ENCODE data around the gene SPATA16. TPM values are rescaled to one million over a fixed set of nuclear protein-coding genes. Genes with fewer than 3 reads are reported as not detected.
A peak's percentile ranks its signal among the peaks of the same experiment; 100 is the strongest.

SPATA16 gene
- total RNA-seq, 1 donor from 2014 or later: not detected

DNA sequence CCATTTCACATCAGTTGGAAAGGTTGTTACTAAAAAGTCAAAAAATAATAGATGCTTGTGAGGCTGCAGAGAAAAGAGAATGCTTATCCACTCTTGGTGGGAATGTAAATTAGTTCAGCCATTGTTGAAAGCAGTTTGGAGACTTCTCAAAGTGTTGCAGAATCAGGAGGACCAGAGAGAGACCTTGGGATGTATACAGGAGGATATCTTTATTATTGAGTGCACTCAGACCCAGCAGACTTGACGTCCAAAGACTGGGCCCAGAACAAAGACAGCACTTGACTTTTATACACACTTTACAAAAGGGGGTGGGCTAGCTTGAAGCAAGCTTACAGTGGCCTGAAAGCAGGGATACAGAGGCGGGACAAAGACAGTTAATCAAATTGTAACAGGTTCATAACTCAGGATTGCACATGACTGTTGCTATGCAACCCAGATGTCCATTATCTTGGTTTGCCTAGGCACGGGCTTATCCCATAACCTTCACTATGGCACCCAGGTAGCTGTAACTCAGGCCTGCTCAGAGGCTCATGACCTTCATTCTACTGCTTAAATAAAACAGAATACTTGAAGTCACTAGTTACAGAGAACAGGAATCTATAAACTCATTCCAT is 127.7 kb downstream of the SPATA16 start:
- DNase-seq (ENCODE audit: low spot score in 2 of 2) (no peak), FAIRE-seq (no peak)

GRCh38 chr3:173009410-173009809 is 131.6 kb downstream of the SPATA16 start:
- no peak for FAIRE-seq

GRCh38 chr3:173008978-173009377 is 132.1 kb downstream of the SPATA16 start:
- FAIRE-seq (no peak), DNase-seq (ENCODE audit: low spot score in 2 of 2) (no peak)

More at GRCh38 chr3:173009410-173009809, 131.6 kb downstream of the SPATA16 start:
- no peak for DNase-seq (ENCODE audit: low spot score in 2 of 2)

GRCh38 chr3:173007079-173007723 is 133.8 kb downstream of the SPATA16 start:
- FAIRE-seq: no peak
- DNase-seq (ENCODE audit: low spot score in 2 of 2): no peak

GRCh38 chr3:173006006-173006405 is 135.0 kb downstream of the SPATA16 start:
- FAIRE-seq: no peak
- DNase-seq (ENCODE audit: low spot score in 2 of 2): no peak

GRCh38 chr3:173004681-173005080 is 136.4 kb downstream of the SPATA16 start:
- no peak for DNase-seq (ENCODE audit: low spot score in 2 of 2)
- FAIRE-seq: no peak

DNA sequence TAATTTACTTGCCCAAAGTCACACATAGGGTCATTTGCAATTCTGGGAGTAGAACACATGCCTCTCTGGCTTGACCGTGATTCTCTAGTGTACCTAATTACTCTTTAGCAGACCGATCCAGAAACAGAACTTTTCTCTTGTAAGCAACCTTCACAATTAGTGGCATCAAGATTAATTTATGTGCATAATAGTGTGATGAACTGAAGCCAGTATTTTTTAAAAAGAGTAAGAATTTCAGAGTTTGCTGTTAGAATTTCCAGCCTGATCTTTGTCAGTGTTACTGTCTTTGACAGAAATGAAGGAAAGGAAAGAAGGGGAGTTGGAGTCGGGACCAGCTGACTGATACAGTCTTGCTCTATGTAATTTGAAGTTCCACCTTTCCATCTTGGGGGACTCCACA is 137.1 kb downstream of the SPATA16 start:
- FAIRE-seq: no peak
- DNase-seq (ENCODE audit: low spot score in 2 of 2): no peak

GRCh38 chr3:173003471-173003870 is 137.6 kb downstream of the SPATA16 start:
- FAIRE-seq (no peak), DNase-seq (ENCODE audit: low spot score in 2 of 2) (no peak)

DNA sequence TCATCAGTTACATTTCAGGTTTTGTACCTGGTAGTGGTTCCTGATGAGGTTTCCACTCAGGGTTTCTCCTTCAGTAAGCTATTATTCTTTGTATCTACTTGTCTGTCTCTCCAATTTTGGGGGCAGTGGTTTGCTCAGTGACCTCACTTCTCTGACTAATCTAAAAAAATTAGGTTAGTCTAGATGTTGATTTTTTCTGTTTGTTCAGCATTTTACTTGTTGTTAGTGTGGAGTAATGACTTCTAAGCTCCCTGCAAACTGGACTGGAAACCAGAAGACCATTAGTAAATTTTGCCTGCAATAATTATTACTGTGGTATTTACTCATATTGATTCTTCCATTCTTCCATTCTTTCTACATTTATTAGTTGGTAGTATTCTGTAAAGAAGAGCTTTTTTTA is 139.4 kb downstream of the SPATA16 start:
- DNase-seq (ENCODE audit: low spot score in 2 of 2): no peak
- FAIRE-seq: no peak

DNA sequence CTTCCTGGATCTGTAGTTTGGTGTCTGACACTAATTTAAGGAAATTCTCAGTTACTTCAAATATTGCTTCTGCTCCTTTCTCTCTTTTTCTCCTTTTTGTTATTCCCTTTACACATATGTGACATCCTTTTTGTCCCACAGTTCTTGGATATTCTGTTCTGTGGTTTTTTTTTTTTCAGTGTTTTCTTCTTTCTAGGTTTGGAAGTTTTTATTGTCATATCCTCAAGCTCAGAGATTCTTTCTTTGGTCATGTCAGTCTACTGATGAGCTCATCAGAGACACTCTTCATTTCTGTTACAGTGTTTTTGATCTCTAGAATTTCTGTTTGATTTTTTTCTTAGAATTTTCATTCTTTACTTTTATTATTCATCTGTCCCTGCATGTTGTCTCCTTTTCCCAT is 140.5 kb downstream of the SPATA16 start:
- no peak for FAIRE-seq
- DNase-seq (ENCODE audit: low spot score in 2 of 2): no peak

DNA sequence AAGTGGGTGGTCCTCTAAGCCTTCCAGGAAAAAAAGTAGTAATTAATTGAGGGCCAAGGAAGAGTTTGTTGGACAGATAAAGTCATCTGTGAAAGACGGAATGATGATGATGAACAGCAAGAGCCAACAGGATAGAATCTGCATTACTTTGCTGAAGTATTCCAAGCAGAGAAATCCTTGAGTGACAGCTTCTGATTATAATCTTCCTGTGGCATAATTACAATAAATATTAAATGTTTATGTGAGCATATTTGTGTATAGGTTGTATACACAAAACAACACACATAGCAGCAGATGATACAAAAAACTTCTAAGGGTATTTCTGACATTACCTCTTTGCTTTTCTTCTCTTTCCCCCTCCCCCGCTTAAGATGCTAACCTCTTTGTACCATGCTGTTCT is 147.6 kb downstream of the SPATA16 start:
- FAIRE-seq: no peak
- no peak for DNase-seq (ENCODE audit: low spot score in 2 of 2)

DNA sequence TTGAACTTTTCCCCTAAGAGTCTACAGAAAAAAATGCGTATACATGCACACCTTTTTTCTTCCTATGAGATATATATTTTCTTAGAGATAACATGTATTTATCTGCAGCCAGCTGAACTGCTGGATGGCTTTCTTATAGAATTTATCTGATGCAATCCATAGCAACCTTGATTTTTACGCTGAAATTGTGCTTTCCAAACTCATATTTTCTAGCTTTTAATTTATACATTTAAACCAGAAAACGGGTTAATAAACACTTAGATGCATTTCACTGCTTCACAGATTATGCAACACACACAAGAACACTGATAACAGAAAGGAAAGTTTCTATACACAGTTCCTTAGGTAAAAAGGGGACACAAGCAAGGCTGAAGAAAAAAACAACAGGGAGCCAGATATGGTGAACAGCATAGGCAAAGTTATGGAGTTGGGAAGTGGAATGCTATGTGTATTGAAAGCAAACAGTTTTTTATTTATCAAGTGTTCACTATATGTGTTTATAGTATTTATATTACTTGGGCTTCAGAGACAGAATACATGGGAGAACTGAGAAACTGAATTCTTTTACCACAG is 149.5 kb downstream of the SPATA16 start:
- FAIRE-seq: no peak
- no peak for DNase-seq (ENCODE audit: low spot score in 2 of 2)

DNA sequence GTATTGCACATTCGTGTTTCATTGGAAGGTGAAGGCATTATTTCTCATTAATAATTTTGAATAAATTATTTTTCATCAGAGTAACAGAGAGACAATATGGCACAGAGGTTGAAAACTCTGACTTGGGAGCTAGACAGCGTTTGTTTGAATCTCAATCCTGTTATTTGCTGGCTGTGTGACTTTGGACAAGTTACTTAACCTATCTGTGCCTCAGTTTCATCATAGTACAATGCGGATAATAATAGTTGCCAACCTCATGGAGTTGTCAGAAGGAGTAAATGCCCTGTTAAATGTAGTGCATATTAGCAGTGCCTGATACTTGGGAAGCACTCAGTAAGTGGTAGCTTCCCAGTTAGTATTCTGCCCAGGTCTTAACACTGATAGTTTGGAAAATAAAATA is 151.7 kb downstream of the SPATA16 start:
- FAIRE-seq: no peak
- DNase-seq (ENCODE audit: low spot score in 2 of 2): no peak

GRCh38 chr3:172987273-172987672 is 153.8 kb downstream of the SPATA16 start:
- no peak for DNase-seq (ENCODE audit: low spot score in 2 of 2)
- FAIRE-seq: no peak

- FAIRE-seq: no peak
- DNase-seq (ENCODE audit: low spot score in 2 of 2): no peak
These were observed 156.1 kb downstream of the SPATA16 start for GRCh38 chr3:172984914-172985313.

DNA sequence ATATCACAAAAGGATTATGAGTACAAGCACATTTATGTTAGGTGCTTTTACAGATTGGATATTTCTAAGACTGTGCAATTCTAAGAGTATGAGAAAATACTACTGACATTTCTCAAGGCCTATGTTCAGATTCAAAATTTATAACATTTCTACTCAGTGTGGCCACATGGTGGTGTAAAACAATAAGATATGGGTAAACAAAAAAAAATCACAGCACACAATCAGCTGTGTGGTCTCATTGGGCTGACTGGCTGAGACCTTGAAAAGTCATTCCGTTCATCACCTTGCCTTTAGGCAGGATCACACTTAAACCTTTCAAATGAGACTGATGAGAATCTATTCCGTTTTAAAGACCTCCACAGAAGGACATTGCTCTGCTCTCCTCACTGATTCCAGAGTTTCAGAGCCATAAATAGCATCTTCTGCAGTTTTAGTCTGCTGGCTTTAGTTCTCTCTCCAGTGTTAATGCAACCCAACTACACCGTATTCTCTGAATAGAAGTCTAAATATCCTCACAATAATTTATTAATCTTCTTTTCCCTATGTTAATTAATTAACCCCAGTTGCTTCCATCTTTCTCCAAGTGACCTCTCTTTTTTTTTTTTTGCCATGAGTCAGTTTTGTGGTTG is 158.2 kb downstream of the SPATA16 start:
- FAIRE-seq: no peak
- peak in 1 of 2 donors; percentile 3 for DNase-seq (ENCODE audit: low spot score in 2 of 2)

- no peak for FAIRE-seq
- DNase-seq (ENCODE audit: low spot score in 2 of 2): no peak
These were observed 159.5 kb downstream of the SPATA16 start for GRCh38 chr3:172981407-172981983.

DNA sequence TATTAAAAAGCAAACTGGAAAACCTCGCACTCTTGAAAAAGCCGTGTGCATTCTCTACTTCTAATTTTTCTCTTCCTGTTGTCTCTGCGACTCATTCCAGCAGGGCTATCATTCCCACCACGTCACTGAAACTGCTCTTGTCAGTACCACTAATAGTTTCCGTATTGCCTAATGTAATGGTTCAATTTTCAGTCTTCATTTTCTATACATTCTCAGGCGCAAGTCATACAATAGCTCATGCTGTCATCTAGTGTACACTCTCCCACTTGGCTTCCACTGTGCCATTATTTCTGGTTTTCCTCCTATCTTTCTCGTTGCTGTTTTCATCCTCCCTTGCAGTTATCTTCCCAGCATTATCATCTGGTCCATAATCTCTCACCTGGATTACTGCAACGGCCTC is 160.2 kb downstream of the SPATA16 start:
- DNase-seq (ENCODE audit: low spot score in 2 of 2) (no peak), FAIRE-seq (no peak)

DNA sequence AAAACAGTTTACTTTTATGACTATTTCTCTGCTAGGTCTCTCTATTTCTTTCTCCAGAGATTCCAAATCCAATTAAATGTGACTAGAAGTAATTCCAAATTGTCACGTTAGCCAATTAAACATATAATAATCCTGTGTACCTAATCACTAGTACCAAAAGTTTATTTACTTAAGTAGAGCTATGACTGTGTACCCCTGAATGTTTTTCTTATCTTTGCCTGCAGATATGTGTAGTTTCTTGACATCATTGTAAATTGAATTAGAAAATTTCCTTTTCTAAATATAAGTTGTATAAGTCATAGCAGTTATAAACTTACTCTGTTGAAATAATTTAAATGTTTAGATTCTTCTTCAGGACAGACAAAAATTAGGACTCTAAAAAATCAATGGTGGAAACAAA is 163.3 kb downstream of the SPATA16 start:
- FAIRE-seq: no peak

DNA sequence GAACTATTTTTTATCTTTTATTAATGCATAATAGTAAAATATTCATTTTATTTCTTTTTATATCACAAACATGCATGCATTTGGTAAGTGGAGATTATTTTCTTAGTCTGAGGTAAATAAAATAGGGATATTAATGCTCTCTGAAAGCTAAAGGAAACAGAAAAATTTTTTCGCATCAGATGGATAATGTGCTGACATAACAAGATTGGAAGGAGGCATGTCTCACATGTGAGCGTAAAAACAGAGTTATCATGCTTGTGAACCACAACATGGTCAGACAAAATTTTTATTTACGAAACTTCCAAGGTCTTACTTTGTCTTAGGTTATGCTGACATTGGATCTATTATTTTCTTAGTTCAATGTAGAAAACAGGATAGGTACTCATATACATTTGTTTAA is 166.1 kb downstream of the SPATA16 start:
- no peak for FAIRE-seq
- no peak for DNase-seq (ENCODE audit: low spot score in 2 of 2)

More for the DNA sequence above, 163.3 kb downstream of the SPATA16 start:
- no peak for DNase-seq (ENCODE audit: low spot score in 2 of 2)

DNA sequence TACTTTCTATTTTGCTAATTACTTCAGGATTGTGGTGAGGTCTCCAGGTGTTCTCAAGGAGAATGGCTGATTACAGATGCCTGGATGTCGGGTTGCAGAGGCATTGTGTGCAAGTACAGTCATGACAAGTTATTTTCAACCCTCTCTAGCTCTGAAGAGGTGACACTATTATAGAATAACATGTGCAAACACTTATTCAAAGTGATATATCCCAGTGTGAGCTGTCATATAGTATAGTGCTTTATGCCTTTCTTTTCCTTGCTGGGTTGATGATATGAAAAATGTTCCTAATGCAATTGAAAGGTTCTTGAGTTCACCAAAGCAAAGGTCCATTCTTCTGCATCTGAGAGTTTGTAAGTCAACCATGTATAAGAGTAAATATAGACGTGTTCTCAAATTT is 167.2 kb downstream of the SPATA16 start:
- no peak for DNase-seq (ENCODE audit: low spot score in 2 of 2)
- FAIRE-seq: no peak
